ENCODE results near the gene DCST1.

Gene DCST1

GRCh38 chr1:155092131-155092530 lies 58.5 kb downstream of the DCST1 start:
- no peak overlapping the region for H3K4me3 ChIP-seq (ENCODE audit: insufficient read depth, low read depth, low read length)
- peaks cover 8% of the 10 kb centered on the region for H3K4me1 ChIP-seq (ENCODE audit: control insufficient read depth, insufficient read depth, low read length)
- 92 to 93% methylated on average over 6 of the region's 6 CpGs for WGBS, 2 experiments
- no peak overlapping the region for H3K27ac ChIP-seq (ENCODE audit: insufficient read depth, low read depth, low read length, poor library complexity, severe bottlenecking)
- peaks cover 12% of the 10 kb centered on the region for H3K27me3 ChIP-seq (ENCODE audit: control insufficient read depth, insufficient read depth, low read length, poor library complexity, severe bottlenecking)
- no peaks in the 10 kb centered on the region for H3K36me3 ChIP-seq (ENCODE audit: control insufficient read depth, insufficient read depth, low read length)
- H3K9me3 ChIP-seq (ENCODE audit: control insufficient read depth, low read length), result no peaks in the 10 kb centered on the region

- Histone ChIP-seq H3K27ac (ENCODE audit: insufficient read depth, low read depth, low read length, poor library complexity, severe bottlenecking) (no peak overlapping the region), H3K4me3 (ENCODE audit: insufficient read depth, low read depth, low read length) (no peak overlapping the region), H3K27me3 (ENCODE audit: control insufficient read depth, insufficient read depth, low read length, poor library complexity, severe bottlenecking) (peaks cover 12% of the 10 kb centered on the region), H3K4me1 (ENCODE audit: control insufficient read depth, insufficient read depth, low read length) (peaks cover 8% of the 10 kb centered on the region), H3K36me3 (ENCODE audit: control insufficient read depth, insufficient read depth, low read length) (no peaks in the 10 kb centered on the region), H3K9me3 (ENCODE audit: control insufficient read depth, low read length) (no peaks in the 10 kb centered on the region)
- WGBS, 2 experiments, result 92 to 97% methylated on average over 12 of the region's 12 CpGs
Observed at GRCh38 chr1:155092641-155093040, 59.0 kb downstream of the DCST1 start.

- no peaks in the 10 kb centered on the region for H3K9me3 ChIP-seq (ENCODE audit: control insufficient read depth, low read length)
- no peak overlapping the region for H3K4me3 ChIP-seq (ENCODE audit: insufficient read depth, low read depth, low read length)
- no peaks in the 10 kb centered on the region for H3K36me3 ChIP-seq (ENCODE audit: control insufficient read depth, insufficient read depth, low read length)
- 59 to 61% methylated on average over 13 of the region's 13 CpGs for WGBS, 2 experiments
- peaks cover 12% of the 10 kb centered on the region for H3K27me3 ChIP-seq (ENCODE audit: control insufficient read depth, insufficient read depth, low read length, poor library complexity, severe bottlenecking)
- no peak overlapping the region for H3K27ac ChIP-seq (ENCODE audit: insufficient read depth, low read depth, low read length, poor library complexity, severe bottlenecking)
- H3K4me1 ChIP-seq (ENCODE audit: control insufficient read depth, insufficient read depth, low read length), result peaks cover 8% of the 10 kb centered on the region
Observed at GRCh38 chr1:155093911-155094621, 60.4 kb downstream of the DCST1 start.

- H3K36me3 ChIP-seq (ENCODE audit: control insufficient read depth, insufficient read depth, low read length), result no peaks in the 10 kb centered on the region
- H3K4me3 ChIP-seq (ENCODE audit: insufficient read depth, low read depth, low read length), result no peak overlapping the region
- H3K9me3 ChIP-seq (ENCODE audit: control insufficient read depth, low read length), result no peaks in the 10 kb centered on the region
- WGBS, 2 experiments, result 91 to 93% methylated on average over 2 of the region's 2 CpGs
- peaks cover 8% of the 10 kb centered on the region for H3K4me1 ChIP-seq (ENCODE audit: control insufficient read depth, insufficient read depth, low read length)
- peaks cover 12% of the 10 kb centered on the region for H3K27me3 ChIP-seq (ENCODE audit: control insufficient read depth, insufficient read depth, low read length, poor library complexity, severe bottlenecking)
- H3K27ac ChIP-seq (ENCODE audit: insufficient read depth, low read depth, low read length, poor library complexity, severe bottlenecking), result no peak overlapping the region
Observed at GRCh38 chr1:155094622-155094948, 61.0 kb downstream of the DCST1 start.

GRCh38 chr1:155099331-155099730 lies 65.7 kb downstream of the DCST1 start:
- no peaks in the 10 kb centered on the region for H3K9me3 ChIP-seq (ENCODE audit: control insufficient read depth, low read length)
- H3K27ac ChIP-seq (ENCODE audit: insufficient read depth, low read depth, low read length, poor library complexity, severe bottlenecking), result no peak overlapping the region
- no peak overlapping the region for H3K4me3 ChIP-seq (ENCODE audit: insufficient read depth, low read depth, low read length)
- no peaks in the 10 kb centered on the region for H3K36me3 ChIP-seq (ENCODE audit: control insufficient read depth, insufficient read depth, low read length)
- peaks cover 4% of the 10 kb centered on the region for H3K4me1 ChIP-seq (ENCODE audit: control insufficient read depth, insufficient read depth, low read length)
- H3K27me3 ChIP-seq (ENCODE audit: control insufficient read depth, insufficient read depth, low read length, poor library complexity, severe bottlenecking), result no peaks in the 10 kb centered on the region
- WGBS, 2 experiments, result 90 to 96% methylated on average over 7 of the region's 7 CpGs

All from ectodermal cell (in vitro differentiated cells).